HG03039 (cell line): ENCODE measurements around the gene TRAIP.
"Not testable (repeated sequence)": the region's sequence is repeated elsewhere in the genome, so short reads cannot be mapped to it uniquely, and the experiment has no call there.

Experiments
- ATAC-seq: cut with Tn5 transposase; IDR thresholded peaks from one replicate; pipeline ENCODE4 v1.9.1; 2021; ENCODE audit warnings: mild to moderate bottlenecking, moderate library complexity; ENCODE audit not compliant: unreplicated experiment

Gene TRAIP

GRCh38 chr3:49831341-49831740 lies 25.0 kb downstream of the TRAIP start:
- ATAC-seq = no peak

GRCh38 chr3:49826016-49826415 lies 30.3 kb downstream of the TRAIP start:
- no peak for ATAC-seq

- ATAC-seq = not testable (repeated sequence)
Measured at GRCh38 chr3:49823131-49823530, 33.2 kb downstream of the TRAIP start.

- ATAC-seq = no peak
Measured at GRCh38 chr3:49813497-49814174, 42.7 kb downstream of the TRAIP start, which contains the start of gene UBA7. Gene UBA7 (minus strand): TSS chr3:49813953. CDS start chr3:49813787, 166 bp downstream.

GRCh38 chr3:49812916-49813496 lies 43.4 kb downstream of the TRAIP start:
- no peak for ATAC-seq

GRCh38 chr3:49807431-49808114 lies 48.8 kb downstream of the TRAIP start:
- ATAC-seq = no peak

- no peak for ATAC-seq
Measured at GRCh38 chr3:49806850-49807249, 49.5 kb downstream of the TRAIP start.

GRCh38 chr3:49805897-49806701 lies 50.3 kb downstream of the TRAIP start:
- no peak for ATAC-seq

GRCh38 chr3:49805367-49805782 lies 51.0 kb downstream of the TRAIP start:
- no peak for ATAC-seq

GRCh38 chr3:49804141-49805041 lies 52.0 kb downstream of the TRAIP start:
- no peak for ATAC-seq

GRCh38 chr3:49803465-49804140 lies 52.8 kb downstream of the TRAIP start:
- ATAC-seq = no peak

- peak; percentile 60 for ATAC-seq
Measured at GRCh38 chr3:49802719-49803464, 53.5 kb downstream of the TRAIP start, which contains the start of gene INKA1. Gene INKA1 (plus strand): TSS chr3:49803261. CDS start chr3:49803393, 132 bp downstream.

- ATAC-seq = no peak
Measured at GRCh38 chr3:49801160-49801559, 55.2 kb downstream of the TRAIP start.

GRCh38 chr3:49799761-49800160 lies 56.6 kb downstream of the TRAIP start, which contains the start of gene CDHR4:
Gene CDHR4 (minus strand): TSS chr3:49799873. CDS start chr3:49799812, 61 bp downstream.
- ATAC-seq = no peak

- no peak for ATAC-seq
Measured at GRCh38 chr3:49799105-49799504, 57.3 kb downstream of the TRAIP start.

- ATAC-seq = no peak
Measured at GRCh38 chr3:49794926-49795905, 61.1 kb downstream of the TRAIP start.

GRCh38 chr3:49794431-49794830 lies 61.9 kb downstream of the TRAIP start:
- ATAC-seq = no peak
